Measurements from ENCODE around the gene MAGEB1. TPM values are rescaled to one million over a fixed set of nuclear protein-coding genes. Genes with fewer than 3 reads are reported as not detected.

The MAGEB1 gene
- total RNA-seq, 1 donor from 2014 or later = not detected

- H3K4me3 Mint-ChIP-seq (ENCODE audit: unreplicated experiment) = no peak overlapping the region
- DNase-seq = no peak
- no peaks in the 10 kb centered on the region for H3K27me3 Mint-ChIP-seq (ENCODE audit: unreplicated experiment)
- H3K9me3 Mint-ChIP-seq (ENCODE audit: unreplicated experiment) = no peaks in the 10 kb centered on the region
- no peak for TF ChIP-seq CTCF (IDR thresholded peaks at IDR 0.05; ENCODE audit: partially characterized antibody, unreplicated experiment)
- no peaks in the 10 kb centered on the region for H3K36me3 Mint-ChIP-seq (ENCODE audit: unreplicated experiment)
- H3K4me1 Mint-ChIP-seq (ENCODE audit: low read depth, unreplicated experiment) = no peaks in the 10 kb centered on the region
- no peak overlapping the region for H3K27ac Mint-ChIP-seq (ENCODE audit: unreplicated experiment)
These were observed 35.6 kb downstream of the MAGEB1 start for GRCh38 chrX:30282527-30282926.

- no peak for TF ChIP-seq CTCF (IDR thresholded peaks at IDR 0.05; ENCODE audit: partially characterized antibody, unreplicated experiment)
- Mint-ChIP-seq H3K4me1 (ENCODE audit: low read depth, unreplicated experiment) (no peaks in the 10 kb centered on the region), H3K27me3 (ENCODE audit: unreplicated experiment) (no peaks in the 10 kb centered on the region), H3K36me3 (ENCODE audit: unreplicated experiment) (no peaks in the 10 kb centered on the region), H3K27ac (ENCODE audit: unreplicated experiment) (no peak overlapping the region), H3K9me3 (ENCODE audit: unreplicated experiment) (no peaks in the 10 kb centered on the region), H3K4me3 (ENCODE audit: unreplicated experiment) (no peak overlapping the region)
- no peak for DNase-seq
These were observed 36.7 kb downstream of the MAGEB1 start for GRCh38 chrX:30283456-30284200.

GRCh38 chrX:30296408-30297254 is 49.7 kb downstream of the MAGEB1 start:
- Mint-ChIP-seq H3K9me3 (ENCODE audit: unreplicated experiment) (no peaks in the 10 kb centered on the region), H3K4me3 (ENCODE audit: unreplicated experiment) (no peak overlapping the region), H3K4me1 (ENCODE audit: low read depth, unreplicated experiment) (peaks cover 4% of the 10 kb centered on the region), H3K36me3 (ENCODE audit: unreplicated experiment) (peaks cover 3% of the 10 kb centered on the region), H3K27me3 (ENCODE audit: unreplicated experiment) (no peaks in the 10 kb centered on the region), H3K27ac (ENCODE audit: unreplicated experiment) (no peak overlapping the region)
- TF ChIP-seq CTCF (IDR thresholded peaks at IDR 0.05; ENCODE audit: partially characterized antibody, unreplicated experiment) = no peak
- DNase-seq = no peak

- Mint-ChIP-seq H3K4me1 (ENCODE audit: low read depth, unreplicated experiment) (peaks cover 8% of the 10 kb centered on the region), H3K27me3 (ENCODE audit: unreplicated experiment) (no peaks in the 10 kb centered on the region), H3K9me3 (ENCODE audit: unreplicated experiment) (no peaks in the 10 kb centered on the region), H3K27ac (ENCODE audit: unreplicated experiment) (no peak overlapping the region), H3K36me3 (ENCODE audit: unreplicated experiment) (no peaks in the 10 kb centered on the region), H3K4me3 (ENCODE audit: unreplicated experiment) (no peak overlapping the region)
- no peak for DNase-seq
- no peak for TF ChIP-seq CTCF (IDR thresholded peaks at IDR 0.05; ENCODE audit: partially characterized antibody, unreplicated experiment)
These were observed 54.3 kb downstream of the MAGEB1 start for GRCh38 chrX:30301208-30301607.

Other genes with a start within 250 kb of the MAGEB1 start
- gene MAGEB2, start 31.6 kb upstream of the MAGEB1 start, total RNA-seq (ENCODE audit: unreplicated experiment) = not detected
- not detected for gene MAGEB3, start 16.5 kb upstream of the MAGEB1 start, total RNA-seq (ENCODE audit: unreplicated experiment)
- gene MAGEB4, start 5.1 kb upstream of the MAGEB1 start, total RNA-seq (ENCODE audit: unreplicated experiment) = not detected
- not detected for gene NR0B1, start 62.2 kb downstream of the MAGEB1 start, total RNA-seq (ENCODE audit: unreplicated experiment)

Data from glutamatergic neuron (in vitro differentiated cells).